GM12873 (cell line): ENCODE data around the gene B3GNT9.

Experiments
- CTCF ChIP-seq: IDR thresholded peaks from 2 replicates; pipeline ENCODE4 v1.5.1; 2012; ENCODE audit warnings: low read depth, mild to moderate bottlenecking, moderate library complexity, low read length, control low read depth; ENCODE audit not compliant: insufficient read depth; ENCODE audit errors: missing control alignments

Gene B3GNT9

GRCh38 chr16:67195676-67196075, 44.9 kb upstream of the B3GNT9 start:
- TF ChIP-seq CTCF, result no peak

GRCh38 chr16:67194260-67194659, 43.5 kb upstream of the B3GNT9 start:
- TF ChIP-seq CTCF, result no peak

GRCh38 chr16:67193536-67193935, 42.7 kb upstream of the B3GNT9 start:
- TF ChIP-seq CTCF, result no peak

GRCh38 chr16:67192781-67193361, 42.1 kb upstream of the B3GNT9 start:
- TF ChIP-seq CTCF, result no peak

GRCh38 chr16:67191995-67192681, 41.3 kb upstream of the B3GNT9 start, which contains the start of gene E2F4:
TSS of gene E2F4 (plus strand) at chr16:67192155. CDS start at chr16:67192228, 73 bp downstream.
- TF ChIP-seq CTCF, result no peak

GRCh38 chr16:67191411-67191994, 40.7 kb upstream of the B3GNT9 start:
- no peak for TF ChIP-seq CTCF

- no peak for TF ChIP-seq CTCF
Measured at GRCh38 chr16:67190448-67191399, 39.9 kb upstream of the B3GNT9 start.
